Measurements from ENCODE around the gene TET1. TPM values are rescaled to one million over a fixed set of nuclear protein-coding genes. Genes with fewer than 3 reads are reported as not detected.
A peak's percentile ranks its signal among the peaks of the same experiment; 100 is the strongest.

Gene TET1
- total RNA-seq, 1 experiment from 2014 or later: 53.4 TPM

- no peak overlapping the region for H2BK120ac ChIP-seq (ENCODE audit: low read depth, low read length, poor library complexity, severe bottlenecking)
- no peak overlapping the region for H3K56ac ChIP-seq (ENCODE audit: insufficient read length, low read depth, low read length)
- no peak overlapping the region for H2AFZ ChIP-seq (ENCODE audit: low read length)
- H3K23me2 ChIP-seq (ENCODE audit: insufficient read length, low read depth, low read length, poor library complexity, severe bottlenecking): peaks cover 19% of the 10 kb centered on the region
- no peak for TF ChIP-seq CTCF (conservative IDR thresholded peaks at IDR 0.05)
- H3K4me3 Mint-ChIP-seq: peak overlapping the region in 1 of 2 experiments; percentile 95; a peak in 3 of 5 replicates
- no peak overlapping the region for H3K27ac ChIP-seq (ENCODE audit: insufficient read length, low read depth, low read length)
- H3K4me1 Mint-ChIP-seq: peaks cover 25 to 28% of the 10 kb centered on the region in 2 experiments
- peaks cover 1 to 4% (median 4%) of the 10 kb centered on the region in 3 experiments; a peak in 6 of 7 replicates for H3K36me3 Mint-ChIP-seq (ENCODE audit: insufficient read depth in 1 of 3, low read depth in 3 of 3)
- no peak overlapping the region for H3K18ac ChIP-seq (ENCODE audit: insufficient read length, low read depth, low read length)
- no peak overlapping the region for H4K5ac ChIP-seq (ENCODE audit: insufficient read length, low read depth, low read length)
- no peak overlapping the region for H2BK5ac ChIP-seq (ENCODE audit: insufficient read length, low read length)
- H2AK5ac ChIP-seq (ENCODE audit: insufficient read length, low read length): no peak overlapping the region
- DNase-seq: no peak
- no peak overlapping the region for H4K91ac ChIP-seq (ENCODE audit: insufficient read length, low read depth, low read length)
- no peak overlapping the region for H2BK15ac ChIP-seq (ENCODE audit: low read depth, low read length)
- H3K4ac ChIP-seq (ENCODE audit: low read depth, low read length): no peak overlapping the region
- H3K79me2 ChIP-seq (ENCODE audit: insufficient read depth, low read length): peaks cover 18% of the 10 kb centered on the region; the same call in 1 of the 2 replicates
- H3K9ac ChIP-seq (ENCODE audit: extremely low read depth, insufficient read length, low read length): no peak overlapping the region
- no peak overlapping the region for H3K27ac Mint-ChIP-seq
- no peak overlapping the region for H2BK20ac ChIP-seq (ENCODE audit: low read depth, low read length, poor library complexity, severe bottlenecking)
- H3K4me1 ChIP-seq (ENCODE audit: insufficient read depth, low read length): peaks cover 4% of the 10 kb centered on the region; the same call in 1 of the 2 replicates
- no peak overlapping the region for H2BK12ac ChIP-seq (ENCODE audit: insufficient read length, low read depth, low read length)
- no peaks in the 10 kb centered on the region for H4K20me1 ChIP-seq (ENCODE audit: control insufficient read depth, insufficient read depth, insufficient read length)
- no peak overlapping the region for H3K14ac ChIP-seq (ENCODE audit: insufficient read depth, low read length)
- H3K27me3 ChIP-seq (ENCODE audit: insufficient read depth, low read length): no peaks in the 10 kb centered on the region
- H4K8ac ChIP-seq (replicated peaks; ENCODE audit: insufficient read length, low read depth, low read length): no peak overlapping the region
- H3K27me3 Mint-ChIP-seq (ENCODE audit: low read depth): peaks cover 5% of the 10 kb centered on the region
- no peak overlapping the region for H3K23ac ChIP-seq (ENCODE audit: insufficient read length, low read depth, low read length)
- H3K79me1 ChIP-seq (ENCODE audit: insufficient read depth, low read depth, low read length, poor library complexity, severe bottlenecking): no peaks in the 10 kb centered on the region
- H3K9me3 Mint-ChIP-seq: no peaks in the 10 kb centered on the region; a peak in 1 of 5 replicates
- no peak overlapping the region for H3T11ph ChIP-seq (ENCODE audit: low read length)
- H3K9me3 ChIP-seq (ENCODE audit: control insufficient read depth, low read depth, low read length): no peaks in the 10 kb centered on the region
- WGBS (ENCODE audit: extremely low coverage, insufficient read length, low lambda C conversion rate): no CpG with 5 or more reads among the region's 4 CpGs
- no peak overlapping the region for H3K4me2 ChIP-seq (ENCODE audit: insufficient read depth, insufficient read length, low read length)
These were observed 886 bp upstream of the TET1 start for GRCh38 chr10:68559251-68559650.
